Astrocyte of the spinal cord (primary cell): ENCODE data around the gene PRDM1.

Source experiments
- DNase-seq: peaks from one replicate; pipeline ENCODE4 v3.0.0; 2011; ENCODE audit warnings: low read depth, low spot score
- H3K4me3 ChIP-seq: 2 replicates; pipeline ENCODE4 v1.5.1; 2011; ENCODE audit warnings: low read depth, mild to moderate bottlenecking, low read length, moderate library complexity
- in situ Hi-C: cut with HindIII; loops from 2 replicates; pipeline ENCODE4 v1.10.0; 2017; ENCODE audit warnings: low sequenced_read_pairs
- TF ChIP-seq, protein P1 (sequence below): IDR thresholded peaks from 2 replicates; pipeline ENCODE4 v1.5.1; 2012; ENCODE audit warnings: low read depth, mild to moderate bottlenecking, low read length, inconsistent platforms

Gene PRDM1

DNA sequence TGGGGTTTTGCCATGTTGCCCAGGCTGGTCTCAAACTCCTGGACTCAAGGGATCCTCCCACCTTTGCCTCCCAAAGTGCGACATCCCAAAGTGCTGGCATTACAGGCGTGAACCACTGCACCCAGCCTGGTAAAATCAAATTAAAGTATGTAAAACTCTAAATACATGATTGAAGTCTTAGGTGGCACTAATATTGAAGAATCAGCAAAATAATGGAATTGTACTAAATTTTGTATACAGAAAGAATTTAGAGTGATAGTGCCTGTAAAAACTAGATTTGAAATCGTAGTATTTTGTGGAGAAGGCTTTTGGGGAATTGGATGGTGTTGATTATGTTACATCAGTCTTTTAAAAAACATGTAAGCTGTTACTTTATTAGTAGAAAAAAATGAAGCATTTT lies 10.0 kb upstream of the PRDM1 start:
- in situ Hi-C loops: no loop called here
- TF ChIP-seq, protein P1, sequence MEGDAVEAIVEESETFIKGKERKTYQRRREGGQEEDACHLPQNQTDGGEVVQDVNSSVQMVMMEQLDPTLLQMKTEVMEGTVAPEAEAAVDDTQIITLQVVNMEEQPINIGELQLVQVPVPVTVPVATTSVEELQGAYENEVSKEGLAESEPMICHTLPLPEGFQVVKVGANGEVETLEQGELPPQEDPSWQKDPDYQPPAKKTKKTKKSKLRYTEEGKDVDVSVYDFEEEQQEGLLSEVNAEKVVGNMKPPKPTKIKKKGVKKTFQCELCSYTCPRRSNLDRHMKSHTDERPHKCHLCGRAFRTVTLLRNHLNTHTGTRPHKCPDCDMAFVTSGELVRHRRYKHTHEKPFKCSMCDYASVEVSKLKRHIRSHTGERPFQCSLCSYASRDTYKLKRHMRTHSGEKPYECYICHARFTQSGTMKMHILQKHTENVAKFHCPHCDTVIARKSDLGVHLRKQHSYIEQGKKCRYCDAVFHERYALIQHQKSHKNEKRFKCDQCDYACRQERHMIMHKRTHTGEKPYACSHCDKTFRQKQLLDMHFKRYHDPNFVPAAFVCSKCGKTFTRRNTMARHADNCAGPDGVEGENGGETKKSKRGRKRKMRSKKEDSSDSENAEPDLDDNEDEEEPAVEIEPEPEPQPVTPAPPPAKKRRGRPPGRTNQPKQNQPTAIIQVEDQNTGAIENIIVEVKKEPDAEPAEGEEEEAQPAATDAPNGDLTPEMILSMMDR: no peak
- DNase-seq: no peak
- no peak overlapping the region for H3K4me3 ChIP-seq

- H3K4me3 ChIP-seq: no peak overlapping the region
- TF ChIP-seq, protein P1: no peak
- DNase-seq: no peak
- in situ Hi-C loops: no loop called here
Observed at GRCh38 chr6:106077170-106077569, 9.0 kb upstream of the PRDM1 start.

DNA sequence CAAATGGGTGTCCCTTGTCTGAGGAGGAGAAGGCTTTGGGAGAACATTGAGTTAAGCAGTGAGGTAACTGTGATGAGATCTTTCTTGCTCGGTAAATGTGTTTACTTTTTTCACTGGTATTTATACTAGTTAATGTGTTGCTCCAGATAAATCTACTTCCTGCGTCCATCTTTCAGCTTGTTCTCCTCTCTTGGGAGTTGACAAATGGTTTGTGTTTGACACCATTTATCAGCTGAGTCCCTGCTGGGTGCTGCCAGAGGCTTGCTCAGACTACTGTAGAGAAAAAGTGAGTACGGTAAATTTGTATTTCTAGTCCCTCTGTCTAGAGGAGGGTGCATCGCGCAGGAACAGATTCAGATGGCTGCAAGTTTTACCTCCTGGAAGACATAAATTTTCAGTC lies 8.3 kb upstream of the PRDM1 start:
- TF ChIP-seq, protein P1: no peak
- H3K4me3 ChIP-seq: no peak overlapping the region
- no peak for DNase-seq
- in situ Hi-C loops: no loop called here

DNA sequence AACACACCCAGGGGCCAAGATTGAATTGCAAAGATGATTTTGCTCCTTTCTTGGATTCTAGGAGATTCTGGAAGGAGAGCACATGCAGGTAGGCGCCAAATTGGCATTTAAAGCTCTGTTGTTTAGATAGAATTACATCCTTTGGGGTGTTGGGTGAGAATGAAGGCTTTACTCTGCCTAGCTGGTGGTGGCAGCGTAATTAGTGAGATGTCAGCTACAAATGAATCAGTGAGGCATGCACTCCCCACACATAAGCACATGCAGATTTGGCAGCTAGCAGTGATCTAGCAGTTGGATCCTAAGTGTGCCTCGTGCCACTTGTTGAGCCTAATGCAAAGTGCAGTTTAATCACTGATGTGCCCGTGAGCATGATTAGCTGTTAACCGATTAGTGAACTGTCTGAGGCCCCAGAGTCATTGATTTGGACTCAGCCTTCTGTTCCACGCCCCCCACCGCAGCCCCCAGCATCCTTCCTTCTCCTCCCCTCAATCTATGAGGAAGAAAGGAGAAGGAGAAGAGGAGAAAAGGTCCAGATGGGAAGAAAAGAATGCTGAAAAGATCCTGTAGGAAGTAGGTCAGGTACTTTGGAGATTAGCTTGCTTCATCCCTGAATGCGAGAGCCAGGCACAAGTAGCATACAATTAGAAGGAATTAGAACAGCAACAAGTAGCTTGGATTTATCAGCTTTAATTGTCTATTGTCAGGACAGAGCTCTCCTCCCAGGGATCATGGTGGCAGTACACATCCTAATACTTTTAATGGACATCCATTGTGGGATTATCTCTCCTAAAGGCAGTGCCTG lies 6.0 kb upstream of the PRDM1 start:
- TF ChIP-seq, protein P1: no peak

DNA sequence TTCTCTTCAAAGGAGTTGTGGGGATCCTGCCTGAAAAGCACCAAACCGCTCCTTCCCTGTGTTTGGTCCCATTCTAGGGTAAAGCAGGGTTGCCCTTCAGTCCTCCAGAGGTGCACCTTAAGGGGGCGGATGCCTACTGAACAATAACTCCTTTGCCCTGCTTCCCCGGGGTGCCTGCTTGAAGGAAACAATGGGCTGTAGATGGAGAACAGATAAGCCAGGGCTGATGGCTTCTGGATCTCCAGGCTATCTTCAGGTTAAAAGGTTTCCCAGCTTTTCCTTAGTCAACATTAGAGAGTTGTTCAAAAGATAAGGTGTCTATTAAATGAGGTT lies 5.4 kb upstream of the PRDM1 start:
- no peak overlapping the region for H3K4me3 ChIP-seq
- DNase-seq: no peak
- in situ Hi-C loops: no loop called here
- TF ChIP-seq, protein P1: no peak

More for the DNA sequence above, 6.0 kb upstream of the PRDM1 start:
- no peak for DNase-seq
- H3K4me3 ChIP-seq: no peak overlapping the region
- in situ Hi-C loops: no loop called here

DNA sequence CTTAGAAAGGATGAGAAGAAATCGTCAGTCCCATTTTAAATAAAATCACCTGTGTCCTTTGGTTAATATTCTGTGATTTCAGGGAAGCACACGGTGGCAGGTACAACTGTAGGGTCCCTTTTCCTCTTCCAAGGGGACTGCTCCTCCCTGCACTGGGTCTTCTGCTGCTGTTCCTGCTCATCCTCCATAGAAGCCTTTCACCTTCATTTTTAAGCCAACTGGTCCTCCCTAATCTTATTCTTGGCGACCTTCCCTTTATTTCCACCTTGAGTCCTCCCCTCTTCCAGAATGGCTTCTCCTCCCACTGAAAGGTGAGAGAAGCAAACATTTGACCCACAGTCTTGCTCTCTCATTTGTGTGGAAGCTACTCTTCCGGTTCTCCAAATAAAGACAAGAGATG lies 4.4 kb upstream of the PRDM1 start:
- TF ChIP-seq, protein P1: no peak
- H3K4me3 ChIP-seq: no peak overlapping the region
- in situ Hi-C loops: no loop called here
- DNase-seq: no peak
